Fibroblast of lung (primary cell): ENCODE data around the gene MMP8. TPM values are rescaled to one million over a fixed set of nuclear protein-coding genes. Genes with fewer than 3 reads are reported as not detected.
"Not testable (repeated sequence)": the region's sequence is repeated elsewhere in the genome, so short reads cannot be mapped to it uniquely, and the experiment has no call there.

Source experiments
- DNase-seq, 2 donors: peaks; one replicate each; pipeline versions ENCODE4 v3.0.0 to v3.0.0-alpha.2; 2010; ENCODE audit warnings: low read depth in 2 of 2
- H2AFZ ChIP-seq: 2 replicates; pipeline ENCODE4 v1.5.1; 2012; ENCODE audit warnings: low read length, control low read depth, inconsistent platforms
- H3K27ac ChIP-seq: 2 replicates; pipeline ENCODE4 v1.5.1; 2011; ENCODE audit warnings: low read length, control low read depth; ENCODE audit not compliant: insufficient read depth
- H3K27me3 ChIP-seq: 2 replicates; pipeline ENCODE4 v1.5.1; 2011; ENCODE audit warnings: mild to moderate bottlenecking, low read length; ENCODE audit not compliant: control insufficient read depth, insufficient read depth
- H3K36me3 ChIP-seq: 2 replicates; pipeline ENCODE4 v1.5.1; 2011; ENCODE audit warnings: low read length; ENCODE audit not compliant: control insufficient read depth, insufficient read depth
- H3K4me1 ChIP-seq: 2 replicates; pipeline ENCODE4 v1.5.1; 2011; ENCODE audit warnings: low read length; ENCODE audit not compliant: control insufficient read depth, insufficient read depth; ENCODE audit errors: extremely low read depth
- H3K4me2 ChIP-seq: 2 replicates; pipeline ENCODE4 v1.5.1; 2011; ENCODE audit warnings: low read length, control low read depth; ENCODE audit not compliant: insufficient read depth; ENCODE audit errors: extremely low read depth
- H3K4me3 ChIP-seq, 4 experiments: fragments of 200-600 bp in 1 of 4; sonication (generic) in 1 of 4; replicated peaks in 1 of 4; 2 replicates each; pipeline ENCODE4 v1.5.1; 2011 to 2016; ENCODE audit warnings: low read length in 4 of 4, low read depth in 3 of 4, mild to moderate bottlenecking in 3 of 4, control low read depth in 2 of 4, inconsistent platforms in 1 of 4, mixed read lengths in 1 of 4; ENCODE audit not compliant: insufficient read depth in 1 of 4; ENCODE audit errors: control extremely low read depth in 1 of 4
- H3K79me2 ChIP-seq: 2 replicates; pipeline ENCODE4 v1.5.1; 2012; ENCODE audit warnings: mild to moderate bottlenecking, low read length, inconsistent platforms; ENCODE audit not compliant: control insufficient read depth, insufficient read depth
- H3K9ac ChIP-seq: 2 replicates; pipeline ENCODE4 v1.5.1; 2011; ENCODE audit warnings: mild to moderate bottlenecking, low read length, control low read depth; ENCODE audit not compliant: insufficient read depth
- H3K9me3 ChIP-seq: 2 replicates; pipeline ENCODE4 v1.5.1; 2012; ENCODE audit warnings: low read depth, low read length; ENCODE audit not compliant: control insufficient read depth, insufficient read depth
- H4K20me1 ChIP-seq: 2 replicates; pipeline ENCODE4 v1.5.1; 2011; ENCODE audit warnings: low read length; ENCODE audit not compliant: control insufficient read depth, insufficient read depth; ENCODE audit errors: extremely low read depth
- CTCF ChIP-seq, 2 donors: IDR thresholded peaks in 1 of 2; conservative IDR thresholded peaks in 1 of 2; 1 replicate in 1 of 2; 2 replicates in 1 of 2; pipeline ENCODE4 v1.5.1; 2011 to 2012; ENCODE audit warnings: low read length in 2 of 2, control low read depth in 1 of 2, inconsistent platforms in 1 of 2, low read depth in 1 of 2, mild to moderate bottlenecking in 1 of 2
- EZH2 ChIP-seq: IDR thresholded peaks from 2 replicates; pipeline ENCODE4 v1.5.1; 2012; ENCODE audit warnings: low read length, control low read depth, mild to moderate bottlenecking; ENCODE audit errors: missing control alignments
- polyA plus RNA-seq, 2 donors: library from polyadenylated mRNA; depleted of rRNA in 1 of 2; stranded (reverse) in 1 of 2; unstranded in 1 of 2; fragments of >200 nt; gene quantifications; 2 replicates each; pipeline ENCODE4 v1.2.1, GENCODE V29; 2011 to 2012; ENCODE audit warnings: missing spikeins in 1 of 2
- total RNA-seq: library from RNA; depleted of rRNA; stranded (reverse); fragments of >200 nt; gene quantifications from 2 replicates; pipeline ENCODE4 v1.2.1, GENCODE V29; 2014

The MMP8 gene
- total and polyA plus RNA-seq, 2 donors (not counting 1 experiment from before 2014, with no cell fraction given): under 0.01 to 0.07 TPM

- Histone ChIP-seq H4K20me1 (no peaks in the 10 kb centered on the region), H3K4me1 (peaks cover 8% of the 10 kb centered on the region), H3K79me2 (no peaks in the 10 kb centered on the region), H3K36me3 (no peaks in the 10 kb centered on the region), H3K9ac (no peak overlapping the region), H2AFZ (no peak overlapping the region), H3K4me2 (no peak overlapping the region), H3K4me3 (no peak overlapping the region), H3K27me3 (no peaks in the 10 kb centered on the region), H3K9me3 (no peaks in the 10 kb centered on the region), H3K27ac (no peak overlapping the region)
- DNase-seq: peak; percentile 32 to 47
- TF ChIP-seq CTCF (conservative IDR thresholded peaks at IDR 0.05 in 1 of 2, IDR thresholded peaks at IDR 0.05 in 1 of 2; ENCODE audit: low read depth in 1 of 2, low read length in 2 of 2) (peak; percentile 68 to 81), EZH2 (no peak)
Observed at GRCh38 chr11:102733232-102733875, 8.6 kb upstream of the MMP8 start.

- peaks cover 12% of the 10 kb centered on the region for H3K4me1 ChIP-seq
- H3K27me3 ChIP-seq, H3K4me2 ChIP-seq, H3K36me3 ChIP-seq, H3K79me2 ChIP-seq, H3K9me3 ChIP-seq, H2AFZ ChIP-seq, DNase-seq, H3K4me3 ChIP-seq, H3K9ac ChIP-seq, H4K20me1 ChIP-seq: not testable (repeated sequence)
- H3K27ac ChIP-seq: peak overlapping the region; percentile 19
Observed at GRCh38 chr11:102730944-102731343, 6.2 kb upstream of the MMP8 start.

GRCh38 chr11:102729849-102730815 is 5.4 kb upstream of the MMP8 start:
- Histone ChIP-seq H3K4me3 (no peak overlapping the region), H3K36me3 (no peaks in the 10 kb centered on the region), H3K9me3 (no peaks in the 10 kb centered on the region), H3K27ac (peak overlapping the region; percentile 24), H3K9ac (no peak overlapping the region), H4K20me1 (no peaks in the 10 kb centered on the region), H3K27me3 (no peaks in the 10 kb centered on the region), H3K79me2 (no peaks in the 10 kb centered on the region), H2AFZ (no peak overlapping the region), H3K4me2 (peak overlapping the region; percentile 46), H3K4me1 (peaks cover 12% of the 10 kb centered on the region)
- TF ChIP-seq EZH2 (no peak), CTCF (conservative IDR thresholded peaks at IDR 0.05 in 1 of 2, IDR thresholded peaks at IDR 0.05 in 1 of 2; ENCODE audit: low read depth in 1 of 2, low read length in 2 of 2) (no peak)
- peak; percentile 16 to 51 for DNase-seq
